Measurements from ENCODE around the gene BEST4. TPM values are rescaled to one million over a fixed set of nuclear protein-coding genes. Genes with fewer than 3 reads are reported as not detected.

Gene BEST4
- total and polyA plus RNA-seq, 4 donors = 0.30 to 1.8 (median 0.73) TPM

GRCh38 chr1:44805311-44806024 is 17.5 kb upstream of the BEST4 start:
- WGBS, 2 donors = 86 to 88% methylated on average over 20 of the region's 20 CpGs
- no peaks in the 10 kb centered on the region for H3K27me3 ChIP-seq (ENCODE audit: control insufficient read depth in 1 of 2, insufficient read depth in 2 of 2, low read length in 1 of 2)
- peaks cover 0 to 9% of the 10 kb centered on the region in 2 donors for H3K36me3 ChIP-seq (ENCODE audit: control insufficient read depth in 1 of 2, insufficient read depth in 2 of 2, low read length in 1 of 2)
- peaks cover 0 to 4% of the 10 kb centered on the region in 2 donors for H3K4me1 ChIP-seq (ENCODE audit: control insufficient read depth in 1 of 2, insufficient read depth in 2 of 2, low read length in 2 of 2)
- no peaks in the 10 kb centered on the region for H3K9me3 ChIP-seq (ENCODE audit: control insufficient read depth, low read length)
- ATAC-seq (ENCODE audit: low FRiP score) (no peak), DNase-seq (peak; percentile 47 to 74)
- intact Hi-C loops (cut with DNase I) = loop anchor here in 1 of 2 donors (10.0 kb wide), 1 partner anchor 71 kb away; the partner anchor contains the start of genes KIF2C and RNU5D-1
- H3K4me3 ChIP-seq (ENCODE audit: low read length in 2 of 2) = no peak overlapping the region
- peak overlapping the region; percentile 92 to 98 for H3K27ac ChIP-seq (ENCODE audit: low read depth in 1 of 2, low read length in 2 of 2)

- WGBS, 2 donors = 79 to 82% methylated on average over 13 of the region's 13 CpGs
- Histone ChIP-seq H3K4me1 (ENCODE audit: control insufficient read depth in 1 of 2, insufficient read depth in 2 of 2, low read length in 2 of 2) (no peaks in the 10 kb centered on the region), H3K36me3 (ENCODE audit: control insufficient read depth in 1 of 2, insufficient read depth in 2 of 2, low read length in 1 of 2) (peaks cover 0 to 9% of the 10 kb centered on the region in 2 donors), H3K27ac (ENCODE audit: low read depth in 1 of 2, low read length in 2 of 2) (peak overlapping the region in 1 of 2 donors; percentile 14), H3K9me3 (ENCODE audit: control insufficient read depth, low read length) (no peaks in the 10 kb centered on the region), H3K27me3 (ENCODE audit: control insufficient read depth in 1 of 2, insufficient read depth in 2 of 2, low read length in 1 of 2) (no peaks in the 10 kb centered on the region), H3K4me3 (ENCODE audit: low read length in 2 of 2) (no peak overlapping the region)
- DNase-seq (peak; percentile 49 to 72), ATAC-seq (ENCODE audit: low FRiP score) (no peak)
- intact Hi-C loops (cut with DNase I) = loop anchor here (5.0 to 10.0 kb wide), 2 partner anchors 69 to 499 kb away; partner anchors contain the start of genes KIF2C (in 1 of the 2) and RNU5D-1 (in 1 of the 2)
These were observed 15.5 kb upstream of the BEST4 start for GRCh38 chr1:44803312-44804095.

GRCh38 chr1:44803062-44803311 is 15.0 kb upstream of the BEST4 start:
- intact Hi-C loops (cut with DNase I) = loop anchor here (5.0 to 10.0 kb wide), 2 partner anchors 68 to 499 kb away; partner anchors contain the start of genes KIF2C (in 1 of the 2) and RNU5D-1 (in 1 of the 2)
- Histone ChIP-seq H3K36me3 (ENCODE audit: control insufficient read depth in 1 of 2, insufficient read depth in 2 of 2, low read length in 1 of 2) (peaks cover 0 to 9% of the 10 kb centered on the region in 2 donors), H3K27me3 (ENCODE audit: control insufficient read depth in 1 of 2, insufficient read depth in 2 of 2, low read length in 1 of 2) (no peaks in the 10 kb centered on the region), H3K27ac (ENCODE audit: low read depth in 1 of 2, low read length in 2 of 2) (peak overlapping the region in 1 of 2 donors; percentile 2), H3K4me1 (ENCODE audit: control insufficient read depth in 1 of 2, insufficient read depth in 2 of 2, low read length in 2 of 2) (no peaks in the 10 kb centered on the region), H3K4me3 (ENCODE audit: low read length in 2 of 2) (no peak overlapping the region), H3K9me3 (ENCODE audit: control insufficient read depth, low read length) (no peaks in the 10 kb centered on the region)
- WGBS, 2 donors = 86 to 87% methylated on average over 9 of the region's 9 CpGs
- DNase-seq = peak in 1 of 2 donors; percentile 32
- ATAC-seq (ENCODE audit: low FRiP score) = no peak

- H3K27me3 ChIP-seq (ENCODE audit: control insufficient read depth in 1 of 2, insufficient read depth in 2 of 2, low read length in 1 of 2) = no peaks in the 10 kb centered on the region
- ATAC-seq (ENCODE audit: low FRiP score) (no peak), DNase-seq (peak; percentile 56 to 77)
- peaks cover 0 to 9% of the 10 kb centered on the region in 2 donors for H3K36me3 ChIP-seq (ENCODE audit: control insufficient read depth in 1 of 2, insufficient read depth in 2 of 2, low read length in 1 of 2)
- 75 to 78% methylated on average over 13 of the region's 13 CpGs for WGBS, 2 donors
- H3K4me3 ChIP-seq (ENCODE audit: low read length in 2 of 2) = peak overlapping the region; percentile 57 to 76
- H3K4me1 ChIP-seq (ENCODE audit: control insufficient read depth in 1 of 2, insufficient read depth in 2 of 2, low read length in 2 of 2) = no peaks in the 10 kb centered on the region
- intact Hi-C loops (cut with DNase I) = loop anchor here (5.0 to 10.0 kb wide), 2 partner anchors 68 to 500 kb away; partner anchors contain the start of genes KIF2C (in 1 of the 2) and RNU5D-1 (in 1 of the 2)
- no peaks in the 10 kb centered on the region for H3K9me3 ChIP-seq (ENCODE audit: control insufficient read depth, low read length)
- peak overlapping the region in 1 of 2 donors; percentile 78 for H3K27ac ChIP-seq (ENCODE audit: low read depth in 1 of 2, low read length in 2 of 2)
These were observed 14.5 kb upstream of the BEST4 start for GRCh38 chr1:44802306-44803061.

GRCh38 chr1:44801491-44802305 is 13.7 kb upstream of the BEST4 start:
- Histone ChIP-seq H3K9me3 (ENCODE audit: control insufficient read depth, low read length) (no peaks in the 10 kb centered on the region), H3K27ac (ENCODE audit: low read depth in 1 of 2, low read length in 2 of 2) (peak overlapping the region in 1 of 2 donors; percentile 78), H3K36me3 (ENCODE audit: control insufficient read depth in 1 of 2, insufficient read depth in 2 of 2, low read length in 1 of 2) (peaks cover 0 to 9% of the 10 kb centered on the region in 2 donors), H3K4me1 (ENCODE audit: control insufficient read depth in 1 of 2, insufficient read depth in 2 of 2, low read length in 2 of 2) (no peaks in the 10 kb centered on the region), H3K27me3 (ENCODE audit: control insufficient read depth in 1 of 2, insufficient read depth in 2 of 2, low read length in 1 of 2) (no peaks in the 10 kb centered on the region), H3K4me3 (ENCODE audit: low read length in 2 of 2) (peak overlapping the region; percentile 57 to 76)
- ATAC-seq (ENCODE audit: low FRiP score) (no peak), DNase-seq (peak; percentile 53 to 76)
- 32 to 40% methylated on average over 13 of the region's 13 CpGs for WGBS, 2 donors
- intact Hi-C loops (cut with DNase I) = loop anchor here (5.0 to 10.0 kb wide), 2 partner anchors 67 to 501 kb away; partner anchors contain the start of genes KIF2C (in 1 of the 2) and RNU5D-1 (in 1 of the 2)

GRCh38 chr1:44799770-44800584 is 12.0 kb upstream of the BEST4 start, which contains the start of gene PLK3:
TSS of gene PLK3 (plus strand) at chr1:44800377. CDS start at chr1:44800464, 87 bp downstream.
- WGBS, 2 donors = 0% methylated on average over 56 to 79 of the region's 79 CpGs
- intact Hi-C loops (cut with DNase I) = loop anchor here (5.0 to 10.0 kb wide), 2 partner anchors 65 to 502 kb away; partner anchors contain the start of genes KIF2C (in 1 of the 2) and RNU5D-1 (in 1 of the 2)

More at GRCh38 chr1:44799770-44800584, 12.0 kb upstream of the BEST4 start, which contains the start of gene PLK3:
- Histone ChIP-seq H3K27me3 (ENCODE audit: control insufficient read depth in 1 of 2, insufficient read depth in 2 of 2, low read length in 1 of 2) (no peaks in the 10 kb centered on the region), H3K4me3 (ENCODE audit: low read length in 2 of 2) (peak within 1 kb of the TSS; percentile 73 to 97), H3K4me1 (ENCODE audit: control insufficient read depth in 1 of 2, insufficient read depth in 2 of 2, low read length in 2 of 2) (no peaks in the 10 kb centered on the region), H3K9me3 (ENCODE audit: control insufficient read depth, low read length) (no peaks in the 10 kb centered on the region), H3K36me3 (ENCODE audit: control insufficient read depth in 1 of 2, insufficient read depth in 2 of 2, low read length in 1 of 2) (peaks cover 0 to 2% of the 10 kb centered on the region in 2 donors), H3K27ac (ENCODE audit: low read depth in 1 of 2, low read length in 2 of 2) (peak within 1 kb of the TSS; percentile 92 to 95)
- ATAC-seq (ENCODE audit: low FRiP score) (peak; percentile 96), DNase-seq (peak; percentile 98 to 99)
